ENCODE results near the gene DNAAF5.
A peak's percentile ranks its signal among the peaks of the same experiment; 100 is the strongest.

Gene DNAAF5

GRCh38 chr7:701086-701671 lies 25.3 kb upstream of the DNAAF5 start:
- TF ChIP-seq CTCF (IDR thresholded peaks at IDR 0.05): no peak
- DNase-seq: no peak
- H3K27me3 ChIP-seq: no peaks in the 10 kb centered on the region
- peaks cover 0 to 5% (median 4%) of the 10 kb centered on the region in 3 donors for H3K9me3 ChIP-seq
- H3K4me1 ChIP-seq: no peaks in the 10 kb centered on the region
- no peaks in the 10 kb centered on the region for H3K36me3 ChIP-seq
- intact Hi-C loops (cut with DNase I; ENCODE audit: low total_unique reads): no loop called here
- H3K27ac ChIP-seq: no peak overlapping the region
- no peak overlapping the region for H3K4me3 ChIP-seq

- Histone ChIP-seq H3K4me1 (no peaks in the 10 kb centered on the region), H3K36me3 (no peaks in the 10 kb centered on the region), H3K27ac (no peak overlapping the region), H3K27me3 (no peaks in the 10 kb centered on the region), H3K9me3 (peaks cover 0 to 5% (median 4%) of the 10 kb centered on the region in 3 donors), H3K4me3 (no peak overlapping the region)
- no peak for TF ChIP-seq CTCF (IDR thresholded peaks at IDR 0.05)
- DNase-seq: no peak
- intact Hi-C loops (cut with DNase I; ENCODE audit: low total_unique reads): no loop called here
These were observed 23.4 kb upstream of the DNAAF5 start for GRCh38 chr7:703049-703448.

GRCh38 chr7:706721-707120 lies 19.8 kb upstream of the DNAAF5 start:
- H3K4me1 ChIP-seq: peaks cover 0 to 8% (median 2%) of the 10 kb centered on the region in 4 donors
- TF ChIP-seq CTCF (IDR thresholded peaks at IDR 0.05): no peak
- H3K36me3 ChIP-seq: no peaks in the 10 kb centered on the region
- H3K9me3 ChIP-seq: peaks cover 0 to 5% (median 4%) of the 10 kb centered on the region in 3 donors
- intact Hi-C loops (cut with DNase I; ENCODE audit: low total_unique reads): no loop called here
- DNase-seq: peak in 1 of 2 donors; percentile 59
- peaks cover 0 to 5% of the 10 kb centered on the region in 2 donors for H3K27me3 ChIP-seq
- no peak overlapping the region for H3K4me3 ChIP-seq
- H3K27ac ChIP-seq: no peak overlapping the region

- intact Hi-C loops (cut with DNase I; ENCODE audit: low total_unique reads): no loop called here
- Histone ChIP-seq H3K4me3 (no peak overlapping the region), H3K27me3 (peaks cover 0 to 10% of the 10 kb centered on the region in 2 donors), H3K27ac (no peak overlapping the region), H3K36me3 (no peaks in the 10 kb centered on the region), H3K9me3 (peaks cover 0 to 5% (median 4%) of the 10 kb centered on the region in 3 donors), H3K4me1 (peaks cover 0 to 14% (median 8%) of the 10 kb centered on the region in 4 donors)
- TF ChIP-seq CTCF (IDR thresholded peaks at IDR 0.05): no peak
- DNase-seq: peak in 1 of 2 donors; percentile 42
These were observed 19.1 kb upstream of the DNAAF5 start for GRCh38 chr7:707296-708000.

- Histone ChIP-seq H3K4me1 (peaks cover 0 to 16% (median 8%) of the 10 kb centered on the region in 4 donors), H3K4me3 (no peak overlapping the region), H3K9me3 (no peaks in the 10 kb centered on the region), H3K36me3 (no peaks in the 10 kb centered on the region), H3K27ac (no peak overlapping the region), H3K27me3 (peaks cover 0 to 19% of the 10 kb centered on the region in 2 donors)
- peak in 1 of 2 donors; percentile 43 for DNase-seq
- no peak for TF ChIP-seq CTCF (IDR thresholded peaks at IDR 0.05)
- intact Hi-C loops (cut with DNase I; ENCODE audit: low total_unique reads): no loop called here
These were observed 16.3 kb upstream of the DNAAF5 start for GRCh38 chr7:710161-710560.
